Caco-2 (cell line): Measurements from ENCODE around the gene NRF1. TPM values are rescaled to one million over a fixed set of nuclear protein-coding genes. Genes with fewer than 3 reads are reported as not detected.

Source experiments
- BruUV-seq: library from RNA; stranded (reverse); fragments of 400-500 nt; replicated peaks from 2 replicates; lab custom pipeline; 2021; lab: Mats Ljungman, UMichigan
- CTCF ChIA-PET: fragments of 300-600 bp; sonication (Branson Sonifier 250); formaldehyde crosslinking; loops from one replicate; lab custom pipeline; 2022; ENCODE audit warnings: antibody characterized with exemption; lab: Charles Lee
- POLR2A ChIA-PET: fragments of 300-600 bp; sonication (Branson Sonifier 250); formaldehyde crosslinking; loops from one replicate; lab custom pipeline; 2022; ENCODE audit warnings: antibody characterized with exemption; lab: Charles Lee
- DNase-seq, 2 experiments: peaks; one replicate each; pipeline versions ENCODE4 v3.0.0 to v3.0.0-alpha.2; 2020 to 2022
- H3K27me3 ChIP-seq: replicated peaks from 2 replicates; pipeline ENCODE4 v1.6.0; 2011; ENCODE audit warnings: low read length; ENCODE audit not compliant: control insufficient read depth, insufficient read depth
- H3K36me3 ChIP-seq: 2 replicates; pipeline ENCODE4 v1.5.1; 2011; ENCODE audit warnings: low read length; ENCODE audit not compliant: control insufficient read depth, insufficient read depth
- H3K4me1 ChIP-seq: fragments of 250-450 bp; sonication (Bioruptor Pico); 2 replicates; pipeline ENCODE4 v1.5.1; 2020; ENCODE audit warnings: mild to moderate bottlenecking
- H3K4me3 ChIP-seq: 2 replicates; pipeline ENCODE4 v1.5.1; 2011; ENCODE audit warnings: low read depth, mild to moderate bottlenecking, control low read depth, low read length
- H3K9me3 ChIP-seq: fragments of 250-450 bp; sonication (Bioruptor Pico); 2 replicates; pipeline ENCODE4 v1.5.1; 2020; ENCODE audit warnings: mild to moderate bottlenecking, moderate library complexity
- H3K27ac Mint-ChIP-seq: one replicate; pipeline ENCODE4 v1.8.0; 2022; ENCODE audit warnings: mixed read lengths; ENCODE audit not compliant: unreplicated experiment
- H3K27me3 Mint-ChIP-seq: one replicate; pipeline ENCODE4 v1.8.0; 2022; ENCODE audit warnings: mixed read lengths; ENCODE audit not compliant: insufficient read depth, unreplicated experiment
- H3K36me3 Mint-ChIP-seq: one replicate; pipeline ENCODE4 v1.8.0; 2022; ENCODE audit warnings: mild to moderate bottlenecking, mixed read lengths; ENCODE audit not compliant: insufficient read depth, unreplicated experiment
- H3K4me1 Mint-ChIP-seq: one replicate; pipeline ENCODE4 v1.8.0; 2022; ENCODE audit warnings: low read depth, mixed read lengths; ENCODE audit not compliant: unreplicated experiment
- H3K4me3 Mint-ChIP-seq: one replicate; pipeline ENCODE4 v1.8.0; 2022; ENCODE audit warnings: mild to moderate bottlenecking, moderate library complexity, mixed read lengths; ENCODE audit not compliant: unreplicated experiment
- H3K9me3 Mint-ChIP-seq: one replicate; pipeline ENCODE4 v1.8.0; 2022; ENCODE audit warnings: mixed read lengths; ENCODE audit not compliant: unreplicated experiment
- CTCF ChIP-seq, 2 experiments: fragments of 200-600 bp in 1 of 2; IDR thresholded peaks; 1 replicate in 1 of 2; 2 replicates in 1 of 2; pipeline versions ENCODE4 v1.5.1 to v1.8.0; 2011 to 2022; ENCODE audit warnings: antibody characterized with exemption in 1 of 2, control low read depth in 1 of 2, inconsistent platforms in 1 of 2, low read depth in 1 of 2, low read length in 1 of 2, mild to moderate bottlenecking in 1 of 2, moderate library complexity in 1 of 2; ENCODE audit not compliant: insufficient read depth in 1 of 2, severe bottlenecking in 1 of 2, unreplicated experiment in 1 of 2
- intact Hi-C: fragments of 100-400 bp; cut with micrococcal nuclease; formaldehyde crosslinking; loops from one replicate; pipeline ENCODE4 v1.10.0; 2022; ENCODE audit not compliant: unreplicated experiment
- total RNA-seq: library from RNA; stranded (reverse); gene quantifications from 2 replicates; pipeline ENCODE4 v1.2.3, GENCODE V29; 2022

Gene NRF1
- total RNA-seq, 1 experiment from 2014 or later = 22.5 TPM

GRCh38 chr7:129678606-129679005 is 67.1 kb downstream of the NRF1 start:
- no peak for TF ChIP-seq CTCF (IDR thresholded peaks at IDR 0.05; ENCODE audit: insufficient read depth in 1 of 2, low read depth in 1 of 2, low read length in 1 of 2, severe bottlenecking in 1 of 2, unreplicated experiment in 1 of 2)
- no peaks in the 10 kb centered on the region for H3K4me1 Mint-ChIP-seq
- H3K9me3 ChIP-seq = no peaks in the 10 kb centered on the region
- peaks cover 35% of the 10 kb centered on the region for H3K36me3 Mint-ChIP-seq
- no TSS peak for BruUV-seq
- H3K27me3 ChIP-seq = no peaks in the 10 kb centered on the region
- H3K9me3 Mint-ChIP-seq = peaks cover 13% of the 10 kb centered on the region
- H3K27me3 Mint-ChIP-seq = no peaks in the 10 kb centered on the region
- H3K4me1 ChIP-seq = no peaks in the 10 kb centered on the region
- H3K4me3 Mint-ChIP-seq = no peak overlapping the region
- H3K36me3 ChIP-seq = peaks cover 1% of the 10 kb centered on the region
- intact Hi-C loops = loop anchor here (1.0 kb wide), 1 partner anchor 23 kb away; no protein-coding TSS in a partner anchor
- ChIA-PET CTCF (no interaction called here), POLR2A (no interaction called here)
- DNase-seq = no peak
- no peak overlapping the region for H3K4me3 ChIP-seq
- H3K27ac Mint-ChIP-seq = no peak overlapping the region

- intact Hi-C loops = no loop called here
- H3K9me3 ChIP-seq = no peaks in the 10 kb centered on the region
- H3K36me3 ChIP-seq = no peaks in the 10 kb centered on the region; the same call in 1 of the 2 replicates
- no peaks in the 10 kb centered on the region for H3K27me3 ChIP-seq
- no peaks in the 10 kb centered on the region for H3K4me1 ChIP-seq
- Mint-ChIP-seq H3K27me3 (no peaks in the 10 kb centered on the region), H3K4me3 (no peak overlapping the region), H3K9me3 (peaks cover 3% of the 10 kb centered on the region), H3K36me3 (peaks cover 26% of the 10 kb centered on the region), H3K27ac (no peak overlapping the region), H3K4me1 (no peaks in the 10 kb centered on the region)
- ChIA-PET CTCF (no interaction called here), POLR2A (no interaction called here)
- no TSS peak for BruUV-seq
- no peak for TF ChIP-seq CTCF (IDR thresholded peaks at IDR 0.05; ENCODE audit: insufficient read depth in 1 of 2, low read depth in 1 of 2, low read length in 1 of 2, severe bottlenecking in 1 of 2, unreplicated experiment in 1 of 2)
- DNase-seq = no peak
- H3K4me3 ChIP-seq = no peak overlapping the region
These were observed 68.9 kb downstream of the NRF1 start for GRCh38 chr7:129680400-129680799.

GRCh38 chr7:129684777-129685176 is 73.3 kb downstream of the NRF1 start:
- Mint-ChIP-seq H3K27ac (no peak overlapping the region), H3K4me1 (no peaks in the 10 kb centered on the region), H3K4me3 (no peak overlapping the region), H3K36me3 (peaks cover 14% of the 10 kb centered on the region), H3K9me3 (no peaks in the 10 kb centered on the region), H3K27me3 (no peaks in the 10 kb centered on the region)
- no peaks in the 10 kb centered on the region for H3K27me3 ChIP-seq
- no TSS peak for BruUV-seq
- DNase-seq = no peak
- no peak for TF ChIP-seq CTCF (IDR thresholded peaks at IDR 0.05; ENCODE audit: insufficient read depth in 1 of 2, low read depth in 1 of 2, low read length in 1 of 2, severe bottlenecking in 1 of 2, unreplicated experiment in 1 of 2)
- no peaks in the 10 kb centered on the region for H3K4me1 ChIP-seq
- no peaks in the 10 kb centered on the region for H3K36me3 ChIP-seq
- no peaks in the 10 kb centered on the region for H3K9me3 ChIP-seq
- no peak overlapping the region for H3K4me3 ChIP-seq
- intact Hi-C loops = no loop called here
- CTCF ChIA-PET = no interaction called here
- POLR2A ChIA-PET = no interaction called here
